ENCODE data around the gene MEPCE. TPM values are rescaled to one million over a fixed set of nuclear protein-coding genes. Genes with fewer than 3 reads are reported as not detected.

Gene MEPCE
- total and polyA plus RNA-seq, 10 of the 15 experiments (the other 5 are each of a cell fraction or from before 2014, with no cell fraction given) = 8.2 to 48.0 (median 22.1) TPM

DNA sequence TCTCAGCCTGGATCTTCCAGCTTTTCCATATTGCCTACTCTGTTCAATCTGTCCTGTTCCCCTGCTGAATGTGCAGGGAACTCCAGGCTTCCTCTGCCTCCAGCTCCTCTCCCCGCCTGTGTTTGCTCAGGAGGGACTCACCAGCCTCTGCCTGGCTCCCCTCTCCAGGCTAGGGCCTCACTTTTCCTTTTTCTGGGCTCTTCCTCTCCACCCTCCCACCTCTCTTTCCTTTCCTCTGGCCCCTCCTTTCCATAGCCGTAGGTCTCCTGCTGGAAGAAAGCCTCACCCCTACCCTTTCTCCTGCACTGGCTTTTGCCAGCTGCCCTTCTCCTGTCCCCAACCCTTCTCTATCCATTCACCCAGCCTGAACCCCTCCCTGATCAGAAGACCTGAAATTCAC is 31.4 kb upstream of the MEPCE start:
- 100% methylated on average over 2 of the region's 2 CpGs for WGBS (ENCODE audit: insufficient coverage, insufficient replicate concordance, low lambda C conversion rate, missing lambda C conversion rate)
- peaks cover 28% of the 10 kb centered on the region for H3K4me1 ChIP-seq (ENCODE audit: control insufficient read depth, insufficient read depth, low read length)
- H3K27ac ChIP-seq (ENCODE audit: control insufficient read depth, insufficient read depth) = no peak overlapping the region
- no peaks in the 10 kb centered on the region for H3K36me3 ChIP-seq (ENCODE audit: control insufficient read depth in 2 of 2, insufficient read depth in 2 of 2, low read length in 1 of 2)
- no peak for FAIRE-seq
- ChIA-PET POLR2A (interaction anchor here (3.7 kb wide), 1 partner anchor 13 kb away, joined by 33 read pairs; no protein-coding TSS in a partner anchor), CTCF (interaction anchor here (0.8 to 3.6 kb wide), 4 partner anchors 8 to 266 kb away, joined by 3 to 25 read pairs (median 4); no protein-coding TSS in a partner anchor), SMC1A (ENCODE audit: uncharacterized antibody, unreplicated experiment) (interaction anchor here (0.9 to 3.9 kb wide), 3 partner anchors 9 to 266 kb away, joined by 3 to 30 read pairs (median 27); no protein-coding TSS in a partner anchor), RAD21 (ENCODE audit: unreplicated experiment) (interaction anchor here (1.4 to 3.6 kb wide), 2 partner anchors 9 to 23 kb away, joined by 8 to 27 read pairs; no protein-coding TSS in a partner anchor)
- no peak for ATAC-seq
- no peaks in the 10 kb centered on the region for H3K9me3 ChIP-seq (replicated peaks; ENCODE audit: control insufficient read depth, insufficient read depth, low read length)
- in situ Hi-C loops (cut with MboI) (no loop called here), intact Hi-C loops (cut with micrococcal nuclease; ENCODE audit: unreplicated experiment) (no loop called here)
- H3K79me2 ChIP-seq (ENCODE audit: control insufficient read depth, insufficient read depth, low read length) = no peaks in the 10 kb centered on the region
- no TSS peak for BruUV-seq (replicated peaks)
- no peak overlapping the region for H2AFZ ChIP-seq (ENCODE audit: control insufficient read depth, low read depth, low read length)
- no peak for DNase-seq (ENCODE audit: low read depth, low spot score)
- no peaks in the 10 kb centered on the region for H3K27me3 ChIP-seq (replicated peaks in 1 of 2; ENCODE audit: control insufficient read depth in 2 of 2, insufficient read depth in 2 of 2, low read length in 1 of 2)
- H3K4me3 ChIP-seq = no peak overlapping the region
- H3K4me2 ChIP-seq (ENCODE audit: control insufficient read depth, insufficient read depth) = no peak overlapping the region
- H3K9ac ChIP-seq (ENCODE audit: control insufficient read depth, insufficient read depth, low read length) = no peak overlapping the region
- no peaks in the 10 kb centered on the region for H4K20me1 ChIP-seq (ENCODE audit: control insufficient read depth, insufficient read depth)
- TF ChIP-seq, protein P1, sequence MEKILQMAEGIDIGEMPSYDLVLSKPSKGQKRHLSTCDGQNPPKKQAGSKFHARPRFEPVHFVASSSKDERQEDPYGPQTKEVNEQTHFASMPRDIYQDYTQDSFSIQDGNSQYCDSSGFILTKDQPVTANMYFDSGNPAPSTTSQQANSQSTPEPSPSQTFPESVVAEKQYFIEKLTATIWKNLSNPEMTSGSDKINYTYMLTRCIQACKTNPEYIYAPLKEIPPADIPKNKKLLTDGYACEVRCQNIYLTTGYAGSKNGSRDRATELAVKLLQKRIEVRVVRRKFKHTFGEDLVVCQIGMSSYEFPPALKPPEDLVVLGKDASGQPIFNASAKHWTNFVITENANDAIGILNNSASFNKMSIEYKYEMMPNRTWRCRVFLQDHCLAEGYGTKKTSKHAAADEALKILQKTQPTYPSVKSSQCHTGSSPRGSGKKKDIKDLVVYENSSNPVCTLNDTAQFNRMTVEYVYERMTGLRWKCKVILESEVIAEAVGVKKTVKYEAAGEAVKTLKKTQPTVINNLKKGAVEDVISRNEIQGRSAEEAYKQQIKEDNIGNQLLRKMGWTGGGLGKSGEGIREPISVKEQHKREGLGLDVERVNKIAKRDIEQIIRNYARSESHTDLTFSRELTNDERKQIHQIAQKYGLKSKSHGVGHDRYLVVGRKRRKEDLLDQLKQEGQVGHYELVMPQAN (conservative IDR thresholded peaks at IDR 0.05) = no peak
- TF ChIP-seq MXI1 (IDR thresholded peaks at IDR 0.05; ENCODE audit: low read depth, low read length) = no peak
- no peak for TF ChIP-seq CBX5 (IDR thresholded peaks at IDR 0.05; ENCODE audit: low read depth)
- TF ChIP-seq HDAC6 (IDR thresholded peaks at IDR 0.05; ENCODE audit: unreplicated experiment) = no peak
- no peak for TF ChIP-seq BRCA1 (IDR thresholded peaks at IDR 0.05; ENCODE audit: low read depth, low read length)
- no peak for TF ChIP-seq RAD21 (IDR thresholded peaks at IDR 0.05; ENCODE audit: insufficient read depth, low read depth, low read length)

Measured in GM12878 (cell line).